Vagina (tissue), 2 donors: Measurements from ENCODE around the gene S1PR3. TPM values are rescaled to one million over a fixed set of nuclear protein-coding genes. Genes with fewer than 3 reads are reported as not detected.
A peak's percentile ranks its signal among the peaks of the same experiment; 100 is the strongest.

ENCODE experiments used
- DNase-seq, 2 donors: peaks; one replicate each; pipeline ENCODE4 v3.0.0-alpha.2; 2017; ENCODE audit errors: extremely low spot score in 2 of 2
- H3K27ac ChIP-seq: fragments of 200-600 bp; sonication (generic); one replicate; pipeline ENCODE4 v1.5.1; 2019
- H3K27me3 ChIP-seq: fragments of 200-600 bp; sonication (generic); one replicate; pipeline ENCODE4 v1.5.1; 2019
- H3K36me3 ChIP-seq, 2 donors: fragments of 200-600 bp; sonication (generic); one replicate each; pipeline ENCODE4 v1.5.1; 2017 to 2019
- H3K4me1 ChIP-seq: fragments of 200-600 bp; sonication (generic); one replicate; pipeline ENCODE4 v1.5.1; 2019
- H3K4me3 ChIP-seq, 2 donors: fragments of 200-600 bp; sonication (generic); 1 replicate in 1 of 2; 2 replicates in 1 of 2; pipeline ENCODE4 v1.5.1; 2016 to 2019
- H3K9me3 ChIP-seq: fragments of 200-600 bp; sonication (generic); one replicate; pipeline ENCODE4 v1.5.1; 2019
- CTCF ChIP-seq, 3 experiments: fragments of 450-650 bp in 2 of 3; fragments of 200-600 bp in 1 of 3; sonication (generic) in 1 of 3; IDR thresholded peaks; one replicate each; pipeline ENCODE4 v1.5.1; 2017 to 2019; ENCODE audit warnings: antibody characterized with exemption in 3 of 3, mild to moderate bottlenecking in 2 of 3, moderate library complexity in 2 of 3
- POLR2A ChIP-seq, 2 donors: fragments of 450-650 bp; IDR thresholded peaks; one replicate each; pipeline ENCODE4 v1.6.1; 2017; ENCODE audit warnings: antibody characterized with exemption in 2 of 2, mild to moderate bottlenecking in 2 of 2, moderate library complexity in 2 of 2
- POLR2AphosphoS5 ChIP-seq, 2 donors: sonication (generic); formaldehyde crosslinking; IDR thresholded peaks; one replicate each; pipeline ENCODE4 v1.9.0; 2017; ENCODE audit warnings: antibody characterized with exemption in 2 of 2, mild to moderate bottlenecking in 2 of 2, low read depth in 1 of 2; ENCODE audit not compliant: insufficient read depth in 1 of 2
- intact Hi-C: fragments of 100-400 bp; cut with DNase I; formaldehyde crosslinking; loops from one replicate; pipeline ENCODE4 v1.15.1; 2023
- total RNA-seq: library from RNA; depleted of rRNA; stranded (reverse); fragments of >200 nt; gene quantifications from one replicate; pipeline ENCODE4 v1.2.3, GENCODE V29; 2016

S1PR3 gene
- total RNA-seq, 1 donor from 2014 or later = 39.3 TPM

DNA sequence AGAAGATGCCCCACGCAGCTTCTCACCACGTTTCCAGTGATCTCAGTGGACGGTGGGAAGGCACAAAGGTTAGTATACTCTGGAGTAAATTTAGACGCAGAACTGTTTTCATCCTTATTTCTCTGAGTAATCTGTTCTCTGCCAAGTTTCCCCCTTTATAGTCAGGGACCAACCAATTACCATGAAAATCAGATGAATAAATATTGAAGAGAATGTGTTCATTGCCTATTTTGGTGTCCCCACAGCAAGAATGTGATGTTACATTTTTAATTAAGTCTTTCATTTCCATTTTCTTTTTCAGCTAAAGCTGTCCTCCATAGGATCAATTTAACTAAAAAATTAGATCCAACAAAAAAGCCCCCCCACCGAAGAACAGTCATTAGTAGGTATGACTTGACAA, 41.4 kb downstream of the S1PR3 start:
- Histone ChIP-seq H3K36me3 (no peaks in the 10 kb centered on the region), H3K27me3 (no peaks in the 10 kb centered on the region), H3K4me3 (no peak overlapping the region), H3K4me1 (peaks cover 17% of the 10 kb centered on the region), H3K27ac (no peak overlapping the region), H3K9me3 (peaks cover 4% of the 10 kb centered on the region)
- intact Hi-C loops = no loop called here
- no peak for TF ChIP-seq POLR2AphosphoS5 (IDR thresholded peaks at IDR 0.05; ENCODE audit: insufficient read depth in 1 of 2, low read depth in 1 of 2)
- TF ChIP-seq POLR2A (IDR thresholded peaks at IDR 0.05) = no peak
- no peak for TF ChIP-seq CTCF (IDR thresholded peaks at IDR 0.05)
- DNase-seq = no peak

GRCh38 chr9:89036383-89036782, 45.1 kb downstream of the S1PR3 start:
- no peak overlapping the region for H3K4me3 ChIP-seq
- no peaks in the 10 kb centered on the region for H3K27me3 ChIP-seq
- intact Hi-C loops = no loop called here
- H3K27ac ChIP-seq = no peak overlapping the region
- TF ChIP-seq POLR2AphosphoS5 (IDR thresholded peaks at IDR 0.05; ENCODE audit: insufficient read depth in 1 of 2, low read depth in 1 of 2) (no peak), POLR2A (IDR thresholded peaks at IDR 0.05) (no peak), CTCF (IDR thresholded peaks at IDR 0.05) (no peak)
- H3K4me1 ChIP-seq = peaks cover 37% of the 10 kb centered on the region
- H3K9me3 ChIP-seq = no peaks in the 10 kb centered on the region
- DNase-seq = peak in 1 of 2 donors; percentile 80
- no peaks in the 10 kb centered on the region for H3K36me3 ChIP-seq

- no peak overlapping the region for H3K4me3 ChIP-seq
- H3K27me3 ChIP-seq = no peaks in the 10 kb centered on the region
- no peak overlapping the region for H3K27ac ChIP-seq
- TF ChIP-seq POLR2AphosphoS5 (IDR thresholded peaks at IDR 0.05; ENCODE audit: insufficient read depth in 1 of 2, low read depth in 1 of 2) (no peak), CTCF (IDR thresholded peaks at IDR 0.05) (no peak), POLR2A (IDR thresholded peaks at IDR 0.05) (no peak)
- H3K4me1 ChIP-seq = peaks cover 37% of the 10 kb centered on the region
- no peaks in the 10 kb centered on the region for H3K36me3 ChIP-seq
- H3K9me3 ChIP-seq = no peaks in the 10 kb centered on the region
- peak in 1 of 2 donors; percentile 52 for DNase-seq
- intact Hi-C loops = no loop called here
These were observed 45.6 kb downstream of the S1PR3 start for GRCh38 chr9:89036891-89037290.

DNA sequence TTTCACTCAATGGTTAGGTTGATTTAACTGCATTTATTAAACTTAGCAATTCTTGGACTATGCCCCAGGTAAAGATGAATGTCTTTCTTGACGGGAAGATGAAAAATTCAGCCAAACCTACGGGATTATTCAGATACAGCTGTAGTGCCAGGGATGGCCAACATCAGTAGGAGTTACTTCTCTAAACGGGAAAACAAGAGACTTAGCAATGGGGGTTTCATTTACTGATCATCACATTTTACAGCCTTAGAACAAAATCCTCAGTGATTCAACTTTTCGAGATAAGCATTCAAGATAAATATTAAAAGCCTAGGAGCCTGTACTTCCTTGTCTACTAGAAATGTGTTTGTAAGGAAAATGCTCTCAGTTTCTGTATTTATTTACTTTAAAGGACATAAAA, 46.1 kb downstream of the S1PR3 start:
- H3K4me3 ChIP-seq = no peak overlapping the region
- TF ChIP-seq CTCF (IDR thresholded peaks at IDR 0.05) = no peak
- TF ChIP-seq POLR2AphosphoS5 (IDR thresholded peaks at IDR 0.05; ENCODE audit: insufficient read depth in 1 of 2, low read depth in 1 of 2) = no peak
- no peak for TF ChIP-seq POLR2A (IDR thresholded peaks at IDR 0.05)
- peak overlapping the region; percentile 66 for H3K27ac ChIP-seq
- H3K9me3 ChIP-seq = no peaks in the 10 kb centered on the region
- intact Hi-C loops = no loop called here
- peaks cover 37% of the 10 kb centered on the region for H3K4me1 ChIP-seq
- H3K36me3 ChIP-seq = no peaks in the 10 kb centered on the region
- H3K27me3 ChIP-seq = no peaks in the 10 kb centered on the region
- DNase-seq = no peak

- H3K9me3 ChIP-seq = no peaks in the 10 kb centered on the region
- H3K4me1 ChIP-seq = peaks cover 37% of the 10 kb centered on the region
- H3K4me3 ChIP-seq = no peak overlapping the region
- TF ChIP-seq CTCF (IDR thresholded peaks at IDR 0.05) (no peak), POLR2A (IDR thresholded peaks at IDR 0.05) (no peak), POLR2AphosphoS5 (IDR thresholded peaks at IDR 0.05; ENCODE audit: insufficient read depth in 1 of 2, low read depth in 1 of 2) (no peak)
- DNase-seq = peak in 1 of 2 donors; percentile 84
- peak overlapping the region; percentile 66 for H3K27ac ChIP-seq
- intact Hi-C loops = no loop called here
- no peaks in the 10 kb centered on the region for H3K36me3 ChIP-seq
- no peaks in the 10 kb centered on the region for H3K27me3 ChIP-seq
These were observed 46.6 kb downstream of the S1PR3 start for GRCh38 chr9:89037891-89038290.
